AG20443 (cell line): ENCODE measurements around the gene CHI3L1.

Source experiments
- DNase-seq: peaks from one replicate; pipeline ENCODE4 v3.0.0; 2012; ENCODE audit warnings: low spot score, mixed read lengths

Gene CHI3L1

DNA sequence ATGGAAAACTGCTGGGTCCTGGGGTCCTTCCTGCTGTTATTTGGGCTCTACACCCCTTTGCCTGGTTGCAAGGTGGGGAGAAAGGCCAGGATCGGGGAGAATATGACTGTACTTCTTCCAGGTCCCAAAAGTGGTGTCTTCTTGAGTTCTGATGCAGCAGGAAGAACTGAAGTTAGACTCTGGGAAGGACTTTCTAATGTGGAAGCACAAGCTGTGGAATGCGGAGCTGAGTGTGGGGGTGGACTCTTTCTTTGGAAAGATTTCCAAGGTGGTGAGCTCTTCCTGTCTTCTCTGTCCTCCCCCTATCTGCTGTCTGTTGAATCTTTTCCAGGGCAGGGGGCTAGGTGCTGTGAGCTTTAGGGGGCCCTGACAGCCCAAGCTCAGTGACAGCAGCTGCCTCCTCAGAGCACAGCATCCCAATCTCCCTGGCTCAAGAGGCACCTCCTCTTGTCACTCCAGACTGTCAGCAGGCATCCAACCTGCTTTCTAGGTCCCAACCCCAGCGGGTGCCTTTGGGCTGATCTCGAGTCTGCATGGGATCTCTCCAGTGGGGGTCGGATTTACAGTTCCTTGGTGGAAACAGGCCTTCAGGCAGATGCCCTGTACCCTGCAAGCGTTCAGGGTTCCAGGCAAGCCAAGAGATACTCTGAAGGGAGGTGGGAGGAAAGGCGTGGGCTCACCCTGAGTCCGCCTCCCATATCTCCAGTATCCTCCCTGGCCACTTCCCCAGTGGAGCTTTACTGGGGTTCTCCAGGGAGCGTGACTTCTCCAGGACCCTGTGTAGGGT, 35.8 kb downstream of the CHI3L1 start:
- no peak for DNase-seq

GRCh38 chr1:203149188-203149840, 37.2 kb downstream of the CHI3L1 start:
- no peak for DNase-seq

- DNase-seq, result no peak
These were observed 37.9 kb downstream of the CHI3L1 start for GRCh38 chr1:203148579-203148978.

DNA sequence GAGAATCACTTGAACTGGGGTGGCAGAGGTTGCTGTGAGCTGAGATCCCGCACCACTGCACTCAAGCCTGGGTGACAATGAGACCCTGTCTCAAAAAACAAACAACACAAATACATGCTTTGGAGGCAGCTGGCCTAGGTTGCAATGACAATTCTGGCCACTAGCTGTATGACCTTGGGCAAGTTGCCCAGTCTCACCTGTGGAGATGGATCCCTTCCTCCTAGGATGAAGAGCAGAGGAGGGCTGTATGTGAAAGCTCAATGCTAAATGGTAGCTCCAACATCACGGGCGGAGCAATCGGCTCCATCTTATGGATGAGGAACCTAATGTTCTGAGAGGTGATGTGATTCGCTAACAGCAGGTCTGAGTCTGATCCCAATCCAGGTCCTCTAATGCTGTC, 38.4 kb downstream of the CHI3L1 start:
- DNase-seq, result no peak

- no peak for DNase-seq
These were observed 39.1 kb downstream of the CHI3L1 start for GRCh38 chr1:203147376-203147775.

DNA sequence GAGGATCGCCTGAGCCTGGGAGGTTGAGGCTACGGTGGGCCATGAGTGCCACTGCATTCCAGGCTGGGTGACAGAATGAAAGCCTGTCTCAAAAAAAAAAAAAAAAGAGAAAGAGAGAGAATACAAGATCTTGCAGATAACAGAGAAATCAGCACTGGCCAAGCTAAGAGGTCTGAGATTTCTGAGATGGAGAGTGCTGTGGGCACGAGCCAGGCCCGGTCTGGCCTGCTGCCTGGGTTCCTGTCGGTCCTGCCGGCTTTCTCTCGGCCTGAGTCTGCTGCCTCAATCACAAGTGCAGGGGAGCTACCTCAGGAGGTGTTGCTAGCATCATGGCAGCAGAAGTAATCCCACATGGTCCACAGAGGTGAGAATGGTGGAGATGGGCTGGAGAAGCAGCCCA, 40.0 kb downstream of the CHI3L1 start:
- no peak for DNase-seq

- DNase-seq, result no peak
These were observed 40.5 kb downstream of the CHI3L1 start for GRCh38 chr1:203146042-203146369.

- no peak for DNase-seq
These were observed 41.0 kb downstream of the CHI3L1 start for GRCh38 chr1:203145321-203146041.

- DNase-seq, result no peak
These were observed 41.8 kb downstream of the CHI3L1 start for GRCh38 chr1:203144661-203145060.

GRCh38 chr1:203143641-203144040, 42.9 kb downstream of the CHI3L1 start:
- no peak for DNase-seq

- no peak for DNase-seq
These were observed 43.7 kb downstream of the CHI3L1 start for GRCh38 chr1:203142684-203143408.

GRCh38 chr1:203142124-203142523, 44.4 kb downstream of the CHI3L1 start:
- no peak for DNase-seq

DNA sequence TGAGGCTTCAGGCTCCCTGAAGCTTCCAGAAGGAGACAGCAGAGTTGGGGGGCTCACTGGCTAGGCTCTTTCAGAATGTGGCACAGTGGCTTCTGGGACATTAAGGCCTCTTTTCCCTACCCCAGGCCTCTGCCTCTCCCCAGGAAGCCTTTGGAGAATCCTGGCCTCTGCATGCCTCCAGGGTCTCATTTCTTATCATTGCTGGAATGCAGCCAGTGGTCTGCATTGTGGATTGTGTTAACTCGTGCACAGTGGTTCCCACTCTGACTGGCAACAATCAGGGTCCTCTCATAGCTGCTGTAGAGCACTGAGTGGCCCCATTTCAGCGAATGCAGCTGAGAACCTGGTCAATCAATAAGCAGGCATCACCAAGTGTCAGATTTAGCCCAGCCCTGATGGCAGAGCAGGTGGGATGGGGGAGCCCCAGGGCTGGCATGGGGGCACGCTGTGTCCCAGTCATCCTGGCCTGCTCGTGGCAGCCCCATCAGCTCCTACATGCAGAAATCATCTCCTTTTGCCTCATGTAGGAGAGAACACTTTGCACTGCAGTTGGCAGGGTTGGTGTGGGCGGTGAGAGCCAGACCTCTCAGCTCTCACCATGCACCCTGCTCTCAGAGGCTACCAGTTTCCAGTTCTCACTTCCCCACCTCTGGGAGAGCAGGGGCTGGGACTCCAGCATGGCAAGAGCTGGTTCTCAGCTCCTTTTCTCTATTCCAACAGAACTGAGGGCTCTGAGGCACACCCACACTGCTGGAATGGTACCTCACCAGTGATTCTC, 45.6 kb downstream of the CHI3L1 start:
- no peak for DNase-seq

DNA sequence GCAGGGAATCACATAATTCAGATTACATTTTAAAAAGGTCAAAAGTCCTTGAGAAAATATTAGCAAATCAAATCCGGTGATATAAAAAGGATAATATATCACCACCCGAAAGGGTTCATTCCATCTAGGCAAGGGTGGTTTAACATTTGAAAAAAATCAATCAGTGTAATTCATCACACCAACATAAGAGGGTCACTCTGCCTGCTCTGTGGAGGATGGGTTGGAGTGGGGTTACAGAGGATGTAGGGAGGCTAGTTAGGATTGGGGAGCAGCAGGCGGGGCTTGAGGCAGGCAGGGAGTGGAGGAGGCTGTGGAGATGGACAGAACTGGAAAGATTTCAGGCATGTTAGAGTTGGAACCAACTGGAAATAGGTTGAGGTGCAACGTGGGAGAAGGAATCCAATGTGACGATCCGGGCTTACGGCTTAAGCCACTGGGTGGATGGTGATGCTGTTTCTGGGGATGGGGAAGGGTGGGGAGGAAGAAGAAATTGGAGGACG, 46.5 kb downstream of the CHI3L1 start:
- DNase-seq, result no peak

- no peak for DNase-seq
These were observed 48.4 kb downstream of the CHI3L1 start for GRCh38 chr1:203138066-203138465.

DNA sequence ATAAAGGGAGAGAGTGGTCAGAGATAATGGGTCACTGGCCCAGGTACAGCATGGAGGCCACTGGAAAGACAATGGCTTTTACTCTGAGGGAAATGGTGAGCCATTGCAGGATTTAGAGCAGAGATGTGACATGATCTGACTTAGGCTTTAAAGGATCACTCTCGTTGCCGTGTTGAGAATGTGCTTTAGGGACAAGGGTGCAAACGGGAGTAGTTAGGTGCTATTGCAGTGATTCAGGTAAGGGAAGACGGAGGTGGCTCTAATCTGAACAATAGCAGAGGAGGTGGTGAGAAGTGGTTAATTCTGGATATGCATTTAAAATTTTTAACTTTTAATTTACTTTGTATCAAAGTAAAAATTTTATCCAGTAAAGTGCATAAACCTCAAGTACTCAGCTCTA, 49.2 kb downstream of the CHI3L1 start:
- DNase-seq, result no peak

- no peak for DNase-seq
These were observed 50.0 kb downstream of the CHI3L1 start for GRCh38 chr1:203136409-203137042.

DNA sequence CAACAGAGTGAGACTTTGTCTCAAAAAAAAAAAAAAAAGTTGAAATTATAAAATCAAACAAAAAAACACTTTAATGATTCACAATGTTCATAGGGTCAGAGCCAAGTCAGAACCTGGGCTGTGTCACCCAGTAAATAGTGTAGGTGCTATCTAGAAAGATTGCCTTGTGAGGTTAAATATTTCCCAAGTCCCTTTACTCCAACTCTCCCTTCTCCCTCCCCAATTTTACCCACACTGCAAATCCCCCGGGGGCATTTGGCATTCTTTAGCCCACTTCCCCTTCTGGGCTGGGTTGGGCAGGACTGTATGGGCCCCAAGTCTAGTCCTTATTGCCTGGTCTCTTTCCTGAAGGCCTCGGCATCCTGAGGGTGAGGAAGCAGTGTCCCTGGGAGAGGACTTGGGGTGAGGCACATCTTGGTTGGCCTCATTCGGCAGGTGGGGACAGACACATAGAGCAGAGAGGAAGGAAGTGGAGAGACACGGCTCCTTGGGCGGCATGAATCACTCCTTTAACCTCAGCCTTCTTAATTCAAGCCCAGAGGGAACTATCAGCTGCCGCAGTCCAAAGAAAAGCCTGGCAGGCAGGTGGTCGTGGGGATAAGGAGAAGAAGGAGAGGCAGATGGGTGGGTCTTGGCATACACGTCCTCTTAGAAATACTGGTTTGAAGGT, 50.7 kb downstream of the CHI3L1 start:
- no peak for DNase-seq

DNA sequence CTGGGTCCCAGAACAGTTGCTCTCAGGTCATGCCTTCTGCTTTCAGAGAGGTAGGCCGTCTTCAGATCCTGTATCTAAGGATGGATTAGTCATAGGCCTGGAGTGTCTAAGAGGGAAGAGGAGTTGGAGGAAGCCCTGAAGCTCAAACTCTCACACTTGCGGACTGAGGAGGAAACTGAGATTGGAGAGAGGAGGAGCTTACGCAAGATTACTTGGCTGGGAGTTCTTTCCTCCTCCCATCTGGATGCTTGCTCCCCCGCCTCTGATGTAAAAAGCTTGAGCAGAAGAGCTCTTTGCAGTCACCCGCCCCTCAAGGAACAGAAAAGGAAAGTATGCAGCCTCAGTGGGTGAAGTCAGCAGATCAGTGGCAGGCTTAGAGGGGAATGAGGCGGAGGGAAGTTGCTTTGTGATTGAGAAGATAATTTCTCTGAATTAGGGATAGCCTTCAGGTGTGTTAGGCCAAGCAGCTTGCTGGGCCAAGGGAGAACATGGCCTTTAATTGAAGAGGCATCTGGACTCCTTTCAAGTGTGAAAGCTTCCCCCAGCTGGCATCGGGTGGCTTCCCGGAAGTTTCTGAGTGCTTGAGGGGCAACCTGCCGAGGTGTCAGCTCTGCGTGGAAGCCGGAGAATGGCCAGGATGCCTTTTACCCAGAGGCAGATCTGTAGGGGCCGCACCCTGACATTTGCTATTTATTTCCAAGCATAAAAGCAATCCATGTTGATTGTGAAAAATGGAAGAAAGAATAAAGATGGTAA, 52.4 kb downstream of the CHI3L1 start:
- no peak for DNase-seq
